MCF 10A (cell line): ENCODE measurements around the gene ITGA6. TPM values are rescaled to one million over a fixed set of nuclear protein-coding genes. Genes with fewer than 3 reads are reported as not detected.

Experiments
- BruUV-seq: library from RNA; stranded (reverse); fragments of 400-500 nt; replicated peaks from 2 replicates; lab custom pipeline; 2021; lab: Mats Ljungman, UMichigan
- CTCF ChIA-PET: fragments of 300-600 bp; sonication (Branson Sonifier 250); formaldehyde crosslinking; extraction: SDS; loops from one replicate; lab custom pipeline; 2021; ENCODE audit warnings: antibody characterized with exemption, inconsistent platforms; lab: Yijun Ruan, JAX
- POLR2A ChIA-PET: fragments of 300-600, 350-650 bp; sonication (Branson Sonifier 250); formaldehyde crosslinking; extraction: SDS; loops from one replicate; lab custom pipeline; 2020; ENCODE audit warnings: antibody characterized with exemption, inconsistent platforms; lab: Yijun Ruan, JAX
- DNase-seq: peaks from one replicate; pipeline ENCODE4 v3.0.0-alpha.2; 2018; ENCODE audit not compliant: unreplicated experiment
- H3K27ac Mint-ChIP-seq: one replicate; pipeline ENCODE4 v1.8.0; 2022; ENCODE audit warnings: mild to moderate bottlenecking, low read depth, mixed read lengths; ENCODE audit not compliant: unreplicated experiment
- H3K27me3 Mint-ChIP-seq: one replicate; pipeline ENCODE4 v1.8.0; 2022; ENCODE audit warnings: mixed read lengths; ENCODE audit not compliant: insufficient read depth, unreplicated experiment
- H3K36me3 Mint-ChIP-seq: one replicate; pipeline ENCODE4 v1.8.0; 2022; ENCODE audit warnings: mild to moderate bottlenecking, moderate library complexity, mixed read lengths; ENCODE audit not compliant: insufficient read depth, unreplicated experiment
- H3K4me1 Mint-ChIP-seq: one replicate; pipeline ENCODE4 v1.8.0; 2022; ENCODE audit warnings: mixed read lengths; ENCODE audit not compliant: insufficient read depth, unreplicated experiment
- H3K4me3 Mint-ChIP-seq: one replicate; pipeline ENCODE4 v1.8.0; 2022; ENCODE audit warnings: mild to moderate bottlenecking, moderate library complexity, mixed read lengths; ENCODE audit not compliant: unreplicated experiment
- H3K9me3 Mint-ChIP-seq: one replicate; pipeline ENCODE4 v1.8.0; 2022; ENCODE audit warnings: mixed read lengths; ENCODE audit not compliant: unreplicated experiment
- intact Hi-C: fragments of 100-400 bp; cut with micrococcal nuclease; formaldehyde crosslinking; loops from 2 replicates; pipeline ENCODE4 v1.14.1; 2022
- total RNA-seq: library from RNA; stranded (reverse); gene quantifications from 2 replicates; pipeline ENCODE4 v1.2.3, GENCODE V29; 2022
- TF ChIP-seq, protein P1 (sequence below): fragments of 200-600 bp; IDR thresholded peaks from one replicate; pipeline ENCODE4 v1.8.0; 2022; ENCODE audit warnings: antibody characterized with exemption, mild to moderate bottlenecking; ENCODE audit not compliant: unreplicated experiment

Gene ITGA6
- total RNA-seq, 1 experiment from 2014 or later = 315 TPM

DNA sequence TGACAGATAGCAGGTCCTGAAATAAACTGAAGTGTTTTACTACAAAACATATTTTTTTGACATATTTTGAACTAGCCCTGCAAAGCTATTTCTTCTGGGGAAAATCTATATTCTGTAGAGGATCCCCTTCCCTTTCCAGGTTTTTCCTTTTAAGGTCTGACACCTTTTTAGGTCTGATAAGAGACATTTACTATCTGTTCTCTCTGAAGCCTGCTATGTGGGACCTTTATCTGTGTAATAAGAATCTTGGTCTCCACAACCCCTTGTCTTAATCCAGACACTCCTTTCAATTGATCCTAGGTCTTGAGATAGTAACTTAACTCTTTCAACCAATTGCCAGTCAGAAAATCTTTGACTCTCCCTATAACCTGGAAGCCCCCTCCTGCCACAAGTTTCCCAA, 123.0 kb downstream of the ITGA6 start:
- Mint-ChIP-seq H3K9me3 (no peaks in the 10 kb centered on the region), H3K27me3 (no peaks in the 10 kb centered on the region), H3K27ac (no peak overlapping the region), H3K4me3 (no peak overlapping the region), H3K36me3 (no peaks in the 10 kb centered on the region), H3K4me1 (peaks cover 19% of the 10 kb centered on the region)
- CTCF ChIA-PET = no interaction called here
- BruUV-seq = no TSS peak
- POLR2A ChIA-PET = no interaction called here
- no peak for DNase-seq
- TF ChIP-seq, protein P1, sequence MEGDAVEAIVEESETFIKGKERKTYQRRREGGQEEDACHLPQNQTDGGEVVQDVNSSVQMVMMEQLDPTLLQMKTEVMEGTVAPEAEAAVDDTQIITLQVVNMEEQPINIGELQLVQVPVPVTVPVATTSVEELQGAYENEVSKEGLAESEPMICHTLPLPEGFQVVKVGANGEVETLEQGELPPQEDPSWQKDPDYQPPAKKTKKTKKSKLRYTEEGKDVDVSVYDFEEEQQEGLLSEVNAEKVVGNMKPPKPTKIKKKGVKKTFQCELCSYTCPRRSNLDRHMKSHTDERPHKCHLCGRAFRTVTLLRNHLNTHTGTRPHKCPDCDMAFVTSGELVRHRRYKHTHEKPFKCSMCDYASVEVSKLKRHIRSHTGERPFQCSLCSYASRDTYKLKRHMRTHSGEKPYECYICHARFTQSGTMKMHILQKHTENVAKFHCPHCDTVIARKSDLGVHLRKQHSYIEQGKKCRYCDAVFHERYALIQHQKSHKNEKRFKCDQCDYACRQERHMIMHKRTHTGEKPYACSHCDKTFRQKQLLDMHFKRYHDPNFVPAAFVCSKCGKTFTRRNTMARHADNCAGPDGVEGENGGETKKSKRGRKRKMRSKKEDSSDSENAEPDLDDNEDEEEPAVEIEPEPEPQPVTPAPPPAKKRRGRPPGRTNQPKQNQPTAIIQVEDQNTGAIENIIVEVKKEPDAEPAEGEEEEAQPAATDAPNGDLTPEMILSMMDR = no peak
- intact Hi-C loops = no loop called here

DNA sequence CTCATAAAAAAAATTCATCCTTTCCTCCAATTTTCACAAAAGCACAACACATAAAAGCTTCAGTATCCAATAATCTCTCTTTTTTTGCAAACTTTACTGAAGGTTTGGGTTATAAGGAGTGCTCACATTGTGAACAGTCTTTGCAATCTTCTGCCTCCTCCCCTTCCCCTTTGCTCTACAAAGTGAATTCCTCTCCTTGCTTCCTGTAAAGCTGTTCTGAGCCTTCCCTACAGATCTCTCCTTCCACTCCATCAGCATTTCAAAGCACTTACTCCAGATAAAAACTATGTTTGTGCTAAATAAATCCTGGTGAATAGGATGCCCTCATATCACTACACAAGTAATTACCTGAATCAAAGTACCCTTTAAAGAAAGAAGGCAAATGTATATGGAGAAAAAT, 123.9 kb downstream of the ITGA6 start:
- no peaks in the 10 kb centered on the region for H3K9me3 Mint-ChIP-seq
- no peak for DNase-seq
- TF ChIP-seq, protein P1 = no peak
- POLR2A ChIA-PET = no interaction called here
- no peak overlapping the region for H3K4me3 Mint-ChIP-seq
- no peak overlapping the region for H3K27ac Mint-ChIP-seq
- H3K4me1 Mint-ChIP-seq = peaks cover 19% of the 10 kb centered on the region
- intact Hi-C loops = no loop called here
- no peaks in the 10 kb centered on the region for H3K36me3 Mint-ChIP-seq
- H3K27me3 Mint-ChIP-seq = no peaks in the 10 kb centered on the region
- CTCF ChIA-PET = interaction anchor here (0.8 kb wide), 1 partner anchor 12 kb away, joined by 3 read pairs; no protein-coding TSS in a partner anchor
- BruUV-seq = no TSS peak

DNA sequence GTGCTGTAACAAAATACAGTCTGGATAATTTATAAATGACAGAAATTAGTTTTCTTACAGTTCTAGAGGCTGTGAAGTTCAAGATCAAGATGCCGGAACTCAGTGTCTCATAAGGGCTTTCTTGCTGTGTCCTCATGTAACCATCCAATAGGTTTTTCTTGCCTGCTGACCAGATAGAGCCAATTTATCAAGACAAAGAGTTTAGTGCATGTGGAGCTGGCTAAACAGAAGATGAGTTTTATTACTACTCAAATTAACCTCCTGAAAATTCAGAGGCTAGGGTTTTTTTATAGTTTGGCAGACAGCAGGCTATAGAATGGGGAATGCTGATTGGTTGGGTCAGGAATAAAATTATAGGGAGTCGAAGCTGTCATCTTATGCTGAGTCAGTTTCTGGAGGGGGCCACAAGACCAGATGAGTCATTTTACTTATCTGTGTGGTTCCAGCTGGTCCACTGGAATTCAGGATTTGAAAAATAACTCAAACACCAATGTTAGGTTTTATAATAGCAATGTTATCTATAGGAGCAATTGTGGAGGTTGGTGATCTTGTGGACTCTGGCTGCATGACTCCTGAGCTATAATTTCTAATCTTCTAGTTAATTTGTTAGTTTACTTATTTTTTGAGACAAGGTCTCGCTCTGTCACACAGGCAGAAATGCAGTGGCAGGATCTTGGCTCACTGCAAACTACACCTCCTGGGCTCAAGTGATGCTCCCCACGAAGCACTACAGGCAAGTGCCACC, 125.3 kb downstream of the ITGA6 start:
- H3K9me3 Mint-ChIP-seq = no peaks in the 10 kb centered on the region
- H3K27ac Mint-ChIP-seq = no peak overlapping the region
- ChIA-PET CTCF (interaction anchor here (0.6 kb wide), 1 partner anchor 40 kb away, joined by 3 read pairs; no protein-coding TSS in a partner anchor), POLR2A (interaction anchor here (0.7 kb wide), 1 partner anchor 12 kb away, joined by 4 read pairs; no protein-coding TSS in a partner anchor)
- H3K27me3 Mint-ChIP-seq = no peaks in the 10 kb centered on the region
- TF ChIP-seq, protein P1 = no peak
- no peak overlapping the region for H3K4me3 Mint-ChIP-seq
- peaks cover 29% of the 10 kb centered on the region for H3K4me1 Mint-ChIP-seq
- H3K36me3 Mint-ChIP-seq = no peaks in the 10 kb centered on the region
- DNase-seq = peak; percentile 44
- intact Hi-C loops = no loop called here
- BruUV-seq = no TSS peak

DNA sequence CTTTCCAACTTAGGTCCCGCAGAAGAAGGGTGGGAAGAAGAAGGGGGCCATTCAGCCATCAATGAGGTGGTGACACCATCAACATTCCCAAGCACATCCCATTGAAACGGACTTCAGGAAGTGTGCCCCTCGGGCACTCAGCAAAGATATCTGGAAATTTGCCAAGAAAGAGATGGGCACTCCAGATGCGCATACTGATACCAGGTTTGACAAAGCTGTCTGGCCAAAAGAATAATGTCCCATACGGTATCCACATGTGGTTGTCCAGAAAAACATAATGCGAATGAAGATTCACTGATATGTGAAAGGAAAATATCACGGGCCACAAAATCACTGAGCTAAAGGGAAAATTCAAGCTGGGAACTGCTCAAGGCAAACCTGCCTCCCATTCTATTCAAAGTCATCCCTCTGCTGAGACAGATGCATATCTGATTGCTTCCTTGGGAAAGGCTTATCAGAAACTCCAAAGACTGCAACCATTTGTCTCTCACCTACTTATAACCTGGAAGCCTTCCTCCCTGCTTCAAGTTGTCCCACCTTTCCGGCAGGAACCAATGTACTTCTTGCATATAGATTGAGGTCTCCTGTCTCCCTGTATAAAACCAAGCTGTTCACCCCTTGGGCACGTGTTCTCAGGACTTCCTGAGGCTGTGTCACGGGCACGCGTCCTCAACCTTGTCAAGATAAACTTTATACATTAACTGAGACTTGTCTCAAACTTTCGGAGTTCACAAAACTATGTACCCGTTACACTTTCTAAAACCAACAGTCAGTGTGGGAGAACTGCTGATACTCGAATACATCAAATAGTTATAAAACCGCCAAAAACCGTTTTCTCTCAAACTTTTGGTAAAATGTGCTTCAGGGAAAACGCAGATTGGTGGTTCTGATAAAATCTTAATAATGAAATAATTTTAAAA, 127.2 kb downstream of the ITGA6 start:
- Mint-ChIP-seq H3K9me3 (no peaks in the 10 kb centered on the region), H3K4me3 (peak overlapping the region; percentile 85), H3K36me3 (no peaks in the 10 kb centered on the region), H3K27ac (peak overlapping the region; percentile 89), H3K27me3 (no peaks in the 10 kb centered on the region), H3K4me1 (peaks cover 36% of the 10 kb centered on the region)
- ChIA-PET CTCF (interaction anchor here (0.6 to 1.5 kb wide), 4 partner anchors 54 to 217 kb away, joined by 3 read pairs; no protein-coding TSS in a partner anchor), POLR2A (interaction anchor here (0.7 to 2.0 kb wide), 14 partner anchors 10 to 469 kb away, joined by 3 to 15 read pairs (median 4); partner anchors contain the start of gene DLX1)
- no TSS peak for BruUV-seq
- intact Hi-C loops = no loop called here
- TF ChIP-seq, protein P1 = no peak
- no peak for DNase-seq
